Right lobe of liver (tissue), 4 donors: Measurements from ENCODE around the gene MPDU1.

Source experiments
- POLR2A ChIP-seq: fragments of 450-650 bp; IDR thresholded peaks from one replicate; pipeline ENCODE4 v1.6.1; 2017; ENCODE audit warnings: antibody characterized with exemption, mild to moderate bottlenecking
- TF ChIP-seq, protein P1 (sequence below), 4 donors: fragments of 200-600 bp in 3 of 4; fragments of 450-650 bp in 1 of 4; IDR thresholded peaks; one replicate each; pipeline versions ENCODE4 v1.5.1 to v1.8.0; 2016 to 2022; ENCODE audit warnings: antibody characterized with exemption in 4 of 4, mild to moderate bottlenecking in 2 of 4
- donor health status: DM: no; HTN: no; CAD: no.
- donor health status: DM: no; HTN: no; CAD: no.
- donor health status: DM: no; HTN: yes; CAD: no.

DNA sequence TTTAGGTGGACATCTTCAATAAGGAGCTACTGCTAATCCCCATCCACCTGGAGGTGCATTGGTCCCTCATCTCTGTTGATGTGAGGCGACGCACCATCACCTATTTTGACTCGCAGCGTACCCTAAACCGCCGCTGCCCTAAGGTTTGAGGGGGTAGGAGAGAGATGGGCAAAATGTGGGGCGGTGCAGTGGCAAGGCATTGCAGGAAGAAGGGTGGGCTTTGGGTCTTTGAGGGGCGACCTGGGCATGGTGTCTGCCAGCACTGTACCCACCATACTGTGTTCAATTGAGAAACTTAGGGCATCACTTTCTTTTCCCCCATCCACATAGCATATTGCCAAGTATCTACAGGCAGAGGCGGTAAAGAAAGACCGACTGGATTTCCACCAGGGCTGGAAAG is 13.3 kb upstream of the MPDU1 start:
- TF ChIP-seq, protein P1, sequence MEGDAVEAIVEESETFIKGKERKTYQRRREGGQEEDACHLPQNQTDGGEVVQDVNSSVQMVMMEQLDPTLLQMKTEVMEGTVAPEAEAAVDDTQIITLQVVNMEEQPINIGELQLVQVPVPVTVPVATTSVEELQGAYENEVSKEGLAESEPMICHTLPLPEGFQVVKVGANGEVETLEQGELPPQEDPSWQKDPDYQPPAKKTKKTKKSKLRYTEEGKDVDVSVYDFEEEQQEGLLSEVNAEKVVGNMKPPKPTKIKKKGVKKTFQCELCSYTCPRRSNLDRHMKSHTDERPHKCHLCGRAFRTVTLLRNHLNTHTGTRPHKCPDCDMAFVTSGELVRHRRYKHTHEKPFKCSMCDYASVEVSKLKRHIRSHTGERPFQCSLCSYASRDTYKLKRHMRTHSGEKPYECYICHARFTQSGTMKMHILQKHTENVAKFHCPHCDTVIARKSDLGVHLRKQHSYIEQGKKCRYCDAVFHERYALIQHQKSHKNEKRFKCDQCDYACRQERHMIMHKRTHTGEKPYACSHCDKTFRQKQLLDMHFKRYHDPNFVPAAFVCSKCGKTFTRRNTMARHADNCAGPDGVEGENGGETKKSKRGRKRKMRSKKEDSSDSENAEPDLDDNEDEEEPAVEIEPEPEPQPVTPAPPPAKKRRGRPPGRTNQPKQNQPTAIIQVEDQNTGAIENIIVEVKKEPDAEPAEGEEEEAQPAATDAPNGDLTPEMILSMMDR (IDR thresholded peaks at IDR 0.05) = no peak
- TF ChIP-seq POLR2A = no peak
